BJ (cell line): ENCODE results near the gene EHD3. TPM values are rescaled to one million over a fixed set of nuclear protein-coding genes. Genes with fewer than 3 reads are reported as not detected.

ENCODE experiments used
- CTCF ChIA-PET: fragments of 350-600 bp; formaldehyde crosslinking; extraction: SDS; loops from one replicate; lab custom pipeline; 2021; ENCODE audit warnings: antibody characterized with exemption, inconsistent platforms; lab: Yijun Ruan, JAX
- POLR2A ChIA-PET: fragments of 300-600 bp; sonication (Branson Sonifier 250); formaldehyde crosslinking; extraction: SDS; loops from one replicate; lab custom pipeline; 2021; ENCODE audit warnings: antibody characterized with exemption; lab: Charles Lee
- DNase-seq: peaks from one replicate; pipeline ENCODE4 v3.0.0-alpha.2; 2011; ENCODE audit warnings: low read depth
- H3K27me3 ChIP-seq: 2 replicates; pipeline ENCODE4 v1.6.0; 2011; ENCODE audit warnings: low read length; ENCODE audit not compliant: control insufficient read depth, insufficient read depth
- H3K36me3 ChIP-seq: 2 replicates; pipeline ENCODE4 v1.5.1; 2011; ENCODE audit warnings: low read length; ENCODE audit not compliant: control insufficient read depth, insufficient read depth
- H3K4me3 ChIP-seq: 2 replicates; pipeline ENCODE4 v1.5.1; 2011; ENCODE audit warnings: low read depth, mild to moderate bottlenecking, control low read depth, low read length
- polyA plus RNA-seq: library from polyadenylated mRNA; depleted of rRNA; stranded (reverse); fragments of >200 nt; gene quantifications from 2 replicates; pipeline ENCODE4 v1.2.3, GENCODE V29; 2011; rRNA removed
- small RNA-seq: library from RNA; depleted of rRNA; stranded (forward); fragments of <200 nt; gene quantifications from one replicate; pipeline ENCODE3, GENCODE V24; 2012; ENCODE audit warnings: low replicate concordance, low read depth; ENCODE audit not compliant: insufficient read length
- TF ChIP-seq, protein P1 (sequence below): IDR thresholded peaks from 2 replicates; pipeline ENCODE4 v1.5.1; 2011; ENCODE audit warnings: low read depth, mild to moderate bottlenecking, control low read depth, inconsistent platforms, low read length, moderate library complexity; ENCODE audit not compliant: insufficient read depth

EHD3 gene
- polyA plus RNA-seq, 1 experiment = 69.4 TPM

DNA sequence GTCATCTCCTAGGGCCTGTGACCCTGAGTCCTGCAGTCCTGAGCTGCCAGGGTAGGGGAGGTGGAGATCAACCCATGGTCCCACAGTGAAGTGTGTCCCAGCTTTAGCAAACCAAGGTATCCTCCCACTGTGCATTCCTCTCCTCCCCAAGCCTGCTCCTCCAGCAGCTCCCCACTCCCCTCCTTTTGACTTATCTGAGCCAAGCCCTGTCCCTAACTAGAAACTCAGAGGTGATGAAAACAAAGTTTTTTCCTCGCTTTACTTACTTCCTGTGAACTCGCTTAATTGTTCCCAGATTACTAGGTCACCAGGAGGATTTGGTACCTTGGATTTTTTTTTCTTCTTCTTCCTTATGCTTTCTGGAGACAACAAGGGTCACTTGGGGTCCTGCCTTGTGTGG lies 80.8 kb downstream of the EHD3 start:
- DNase-seq = no peak
- no peaks in the 10 kb centered on the region for H3K36me3 ChIP-seq
- ChIA-PET CTCF (no interaction called here), POLR2A (no interaction called here)
- TF ChIP-seq, protein P1, sequence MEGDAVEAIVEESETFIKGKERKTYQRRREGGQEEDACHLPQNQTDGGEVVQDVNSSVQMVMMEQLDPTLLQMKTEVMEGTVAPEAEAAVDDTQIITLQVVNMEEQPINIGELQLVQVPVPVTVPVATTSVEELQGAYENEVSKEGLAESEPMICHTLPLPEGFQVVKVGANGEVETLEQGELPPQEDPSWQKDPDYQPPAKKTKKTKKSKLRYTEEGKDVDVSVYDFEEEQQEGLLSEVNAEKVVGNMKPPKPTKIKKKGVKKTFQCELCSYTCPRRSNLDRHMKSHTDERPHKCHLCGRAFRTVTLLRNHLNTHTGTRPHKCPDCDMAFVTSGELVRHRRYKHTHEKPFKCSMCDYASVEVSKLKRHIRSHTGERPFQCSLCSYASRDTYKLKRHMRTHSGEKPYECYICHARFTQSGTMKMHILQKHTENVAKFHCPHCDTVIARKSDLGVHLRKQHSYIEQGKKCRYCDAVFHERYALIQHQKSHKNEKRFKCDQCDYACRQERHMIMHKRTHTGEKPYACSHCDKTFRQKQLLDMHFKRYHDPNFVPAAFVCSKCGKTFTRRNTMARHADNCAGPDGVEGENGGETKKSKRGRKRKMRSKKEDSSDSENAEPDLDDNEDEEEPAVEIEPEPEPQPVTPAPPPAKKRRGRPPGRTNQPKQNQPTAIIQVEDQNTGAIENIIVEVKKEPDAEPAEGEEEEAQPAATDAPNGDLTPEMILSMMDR = no peak
- no peak overlapping the region for H3K4me3 ChIP-seq
- no peaks in the 10 kb centered on the region for H3K27me3 ChIP-seq

DNA sequence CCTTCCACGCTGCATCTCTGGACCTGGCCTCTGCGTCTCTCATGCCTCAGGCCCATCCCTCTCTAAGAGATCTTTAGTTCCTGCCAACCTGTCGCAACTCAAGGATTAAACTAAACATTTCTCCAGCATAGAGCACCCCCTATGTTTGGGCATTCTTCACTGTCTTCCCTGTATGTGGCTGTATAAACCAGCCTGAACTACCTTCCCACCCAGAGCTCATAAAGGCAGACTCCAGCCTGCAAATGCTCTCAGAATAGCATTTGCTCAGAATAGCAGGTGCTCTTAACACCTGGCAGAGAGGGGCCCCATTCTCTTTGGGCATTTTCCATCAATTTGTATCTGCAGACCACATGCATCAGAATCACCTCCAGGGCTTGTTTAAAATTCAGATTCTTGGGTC lies 83.4 kb downstream of the EHD3 start:
- no peaks in the 10 kb centered on the region for H3K36me3 ChIP-seq
- H3K4me3 ChIP-seq = no peak overlapping the region
- ChIA-PET POLR2A (no interaction called here), CTCF (interaction anchor here (1.0 to 2.0 kb wide), 3 partner anchors 11 to 520 kb away, joined by 3 to 5 read pairs (median 5); no protein-coding TSS in a partner anchor)
- H3K27me3 ChIP-seq = no peaks in the 10 kb centered on the region
- TF ChIP-seq, protein P1 = no peak
- no peak for DNase-seq

DNA sequence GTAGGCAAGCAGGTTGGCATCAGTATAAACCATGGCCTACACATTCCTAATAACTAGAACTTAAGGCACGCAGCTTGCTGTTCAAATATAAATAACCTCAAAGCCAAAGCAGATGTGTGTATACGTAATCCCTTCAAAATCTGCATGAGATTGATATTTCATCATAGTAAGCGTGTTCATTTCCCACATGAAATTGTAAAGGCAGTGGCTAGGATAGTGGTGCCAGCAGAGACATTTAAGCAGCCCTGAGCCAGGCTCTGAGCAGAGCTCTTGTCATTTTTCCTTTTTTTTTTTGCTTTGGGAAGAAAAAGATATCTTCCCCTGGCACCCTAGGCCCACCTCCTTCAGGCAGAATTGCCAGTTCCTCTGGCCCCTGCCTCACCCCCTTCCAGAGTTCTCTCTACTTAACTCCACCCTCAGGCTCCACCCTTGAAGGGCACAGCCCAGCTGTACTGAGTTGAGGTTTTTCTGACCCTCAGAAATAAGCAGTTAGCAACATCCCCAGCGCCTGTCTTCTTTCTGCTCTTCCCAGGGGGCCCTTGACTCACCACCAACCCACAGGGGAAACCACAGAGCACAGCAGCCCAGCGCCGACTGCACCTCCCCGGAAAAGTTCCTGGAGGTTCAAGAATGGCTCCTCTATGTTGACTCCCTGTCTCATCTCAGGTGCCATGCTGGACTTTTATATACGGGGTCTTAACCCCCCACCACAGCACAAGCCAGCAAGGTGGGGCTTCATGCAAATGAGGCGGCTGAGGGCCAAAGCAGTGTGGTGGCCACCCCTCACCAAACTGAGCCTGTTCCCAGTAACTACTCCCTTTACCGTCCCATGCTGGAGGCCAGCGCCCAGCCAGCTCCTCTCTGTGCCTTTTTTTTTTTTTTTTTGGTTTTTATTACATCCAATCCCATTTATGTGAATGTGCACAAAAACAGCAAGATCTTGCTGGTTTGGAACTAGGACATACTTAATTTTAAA lies 84.7 kb downstream of the EHD3 start:
- ChIA-PET CTCF (interaction anchor here (0.8 to 6.5 kb wide), 4 partner anchors 10 to 607 kb away, joined by 3 to 50 read pairs (median 6); partner anchors contain the start of gene EHD3), POLR2A (interaction anchor here (0.6 to 0.8 kb wide), 3 partner anchors 115 to 698 kb away, joined by 6 to 11 read pairs (median 8); no protein-coding TSS in a partner anchor)
- H3K27me3 ChIP-seq = no peaks in the 10 kb centered on the region
- H3K36me3 ChIP-seq = no peaks in the 10 kb centered on the region
- no peak overlapping the region for H3K4me3 ChIP-seq
- TF ChIP-seq, protein P1 = no peak
- DNase-seq = no peak

Small RNA genes lying within 50 kb of the gene (small RNA-seq; reads per million reads assigned to genes)
- not detected for gene RNA5SP90

Other genes with a start within 250 kb of the EHD3 start
- 1.9 and 3.5 TPM in 2 replicates for gene GALNT14, start 95.7 kb upstream of the EHD3 start, polyA plus RNA-seq
- gene CAPN14, start 16.6 kb upstream of the EHD3 start, polyA plus RNA-seq = 0.10 TPM in 2 replicates
- 0.47 and 0.69 TPM in 2 replicates for gene XDH, start 180.6 kb downstream of the EHD3 start, polyA plus RNA-seq